Stimulated activated CD8-positive, alpha-beta memory T cell treated with anti-CD3 and anti-CD28 coated beads, Interleukin-4, amount 100 ng/mL, for 48 hours (primary cell): ENCODE data around the gene MRGPRF.

Experiments used
- DNase-seq: peaks from one replicate; pipeline ENCODE4 v3.0.0-alpha.2; 2020

Gene MRGPRF

GRCh38 chr11:69018924-69019323 lies 5.9 kb upstream of the MRGPRF start:
- DNase-seq, result no peak

GRCh38 chr11:69017951-69018350 lies 4.9 kb upstream of the MRGPRF start:
- DNase-seq, result no peak

GRCh38 chr11:69014898-69015549 lies 2.0 kb upstream of the MRGPRF start:
- DNase-seq, result no peak

GRCh38 chr11:69014084-69014851 lies 1.2 kb upstream of the MRGPRF start:
- DNase-seq, result no peak

GRCh38 chr11:69012092-69013008 lies 696 bp downstream of the MRGPRF start:
- DNase-seq, result no peak

GRCh38 chr11:69011624-69012091 lies 1.4 kb downstream of the MRGPRF start:
- DNase-seq, result no peak

- peak; percentile 67 for DNase-seq
Measured at GRCh38 chr11:69010964-69011623, 2.0 kb downstream of the MRGPRF start.

- DNase-seq, result no peak
Measured at GRCh38 chr11:69010361-69010891, 2.6 kb downstream of the MRGPRF start.

- DNase-seq, result no peak
Measured at GRCh38 chr11:69009441-69010211, 3.4 kb downstream of the MRGPRF start.

- DNase-seq, result no peak
Measured at GRCh38 chr11:69008737-69009440, 4.2 kb downstream of the MRGPRF start.

GRCh38 chr11:69007975-69008381 lies 5.1 kb downstream of the MRGPRF start:
- DNase-seq, result no peak

- DNase-seq, result no peak
Measured at GRCh38 chr11:69006816-69007215, 6.2 kb downstream of the MRGPRF start.

- DNase-seq, result no peak
Measured at GRCh38 chr11:69005631-69006368, 7.2 kb downstream of the MRGPRF start.

GRCh38 chr11:69005183-69005630 lies 7.8 kb downstream of the MRGPRF start:
- no peak for DNase-seq

GRCh38 chr11:69004411-69005182 lies 8.4 kb downstream of the MRGPRF start:
- DNase-seq, result no peak

- DNase-seq, result no peak
Measured at GRCh38 chr11:69003866-69004367, 9.1 kb downstream of the MRGPRF start.

- no peak for DNase-seq
Measured at GRCh38 chr11:69003301-69003865, 9.7 kb downstream of the MRGPRF start.

GRCh38 chr11:69002570-69003231 lies 10.3 kb downstream of the MRGPRF start:
- DNase-seq, result no peak
